ENCODE measurements around the gene RSPO1. TPM values are rescaled to one million over a fixed set of nuclear protein-coding genes. Genes with fewer than 3 reads are reported as not detected.

The RSPO1 gene
- total and polyA plus RNA-seq, 12 donors, result 0.03 to 0.35 (median 0.10) TPM; not detected in 9

DNA sequence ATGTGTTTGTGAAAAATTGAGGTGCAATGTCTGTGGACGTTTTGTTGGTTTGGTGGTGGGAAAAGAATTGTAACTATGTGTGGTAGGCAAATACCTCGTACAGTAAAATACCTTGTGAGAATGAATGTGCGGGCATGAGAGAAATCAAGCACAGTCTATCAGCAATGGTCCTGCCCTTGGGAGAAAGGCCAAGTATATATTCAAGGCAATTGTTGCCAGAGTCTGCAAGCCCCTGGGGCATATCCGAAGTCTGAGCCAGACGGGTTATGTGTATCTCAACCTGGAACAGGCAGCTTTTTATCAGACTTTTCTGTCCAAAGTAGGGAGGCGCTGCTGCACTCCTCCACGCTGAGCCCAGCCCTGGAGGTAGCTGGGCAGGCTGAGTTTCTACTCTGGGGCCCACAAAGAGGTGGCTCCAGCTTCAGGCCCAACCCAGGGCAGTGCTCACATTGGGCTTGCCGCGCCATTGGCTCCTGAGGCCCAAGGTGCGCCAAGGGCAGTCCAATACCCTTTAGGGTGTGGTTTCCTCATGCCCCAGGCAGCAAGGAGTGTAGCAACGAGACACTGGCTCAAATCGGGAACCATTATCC lies 29.5 kb downstream of the RSPO1 start:
- H3K27me3 ChIP-seq, result peaks cover 0 to 59% (median 15%) of the 10 kb centered on the region in 7 donors
- H3K4me1 ChIP-seq, result peaks cover 0 to 7% (median 0%) of the 10 kb centered on the region in 9 donors
- TF ChIP-seq, protein P1, sequence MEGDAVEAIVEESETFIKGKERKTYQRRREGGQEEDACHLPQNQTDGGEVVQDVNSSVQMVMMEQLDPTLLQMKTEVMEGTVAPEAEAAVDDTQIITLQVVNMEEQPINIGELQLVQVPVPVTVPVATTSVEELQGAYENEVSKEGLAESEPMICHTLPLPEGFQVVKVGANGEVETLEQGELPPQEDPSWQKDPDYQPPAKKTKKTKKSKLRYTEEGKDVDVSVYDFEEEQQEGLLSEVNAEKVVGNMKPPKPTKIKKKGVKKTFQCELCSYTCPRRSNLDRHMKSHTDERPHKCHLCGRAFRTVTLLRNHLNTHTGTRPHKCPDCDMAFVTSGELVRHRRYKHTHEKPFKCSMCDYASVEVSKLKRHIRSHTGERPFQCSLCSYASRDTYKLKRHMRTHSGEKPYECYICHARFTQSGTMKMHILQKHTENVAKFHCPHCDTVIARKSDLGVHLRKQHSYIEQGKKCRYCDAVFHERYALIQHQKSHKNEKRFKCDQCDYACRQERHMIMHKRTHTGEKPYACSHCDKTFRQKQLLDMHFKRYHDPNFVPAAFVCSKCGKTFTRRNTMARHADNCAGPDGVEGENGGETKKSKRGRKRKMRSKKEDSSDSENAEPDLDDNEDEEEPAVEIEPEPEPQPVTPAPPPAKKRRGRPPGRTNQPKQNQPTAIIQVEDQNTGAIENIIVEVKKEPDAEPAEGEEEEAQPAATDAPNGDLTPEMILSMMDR (IDR thresholded peaks at IDR 0.05), result no peak
- WGBS, 2 donors, result 55 to 57% methylated on average over 12 of the region's 12 CpGs
- H3K4me3 ChIP-seq, result no peak overlapping the region
- H3K9me3 ChIP-seq, result no peaks in the 10 kb centered on the region
- ATAC-seq, result no peak
- no peaks in the 10 kb centered on the region for H3K36me3 ChIP-seq
- DNase-seq, result no peak
- intact Hi-C loops (cut with DNase I), result loop anchor here in 1 of 10 donors (5.0 kb wide), 1 partner anchor 77 kb away; no protein-coding TSS in a partner anchor
- H3K27ac ChIP-seq, result no peak overlapping the region

DNA sequence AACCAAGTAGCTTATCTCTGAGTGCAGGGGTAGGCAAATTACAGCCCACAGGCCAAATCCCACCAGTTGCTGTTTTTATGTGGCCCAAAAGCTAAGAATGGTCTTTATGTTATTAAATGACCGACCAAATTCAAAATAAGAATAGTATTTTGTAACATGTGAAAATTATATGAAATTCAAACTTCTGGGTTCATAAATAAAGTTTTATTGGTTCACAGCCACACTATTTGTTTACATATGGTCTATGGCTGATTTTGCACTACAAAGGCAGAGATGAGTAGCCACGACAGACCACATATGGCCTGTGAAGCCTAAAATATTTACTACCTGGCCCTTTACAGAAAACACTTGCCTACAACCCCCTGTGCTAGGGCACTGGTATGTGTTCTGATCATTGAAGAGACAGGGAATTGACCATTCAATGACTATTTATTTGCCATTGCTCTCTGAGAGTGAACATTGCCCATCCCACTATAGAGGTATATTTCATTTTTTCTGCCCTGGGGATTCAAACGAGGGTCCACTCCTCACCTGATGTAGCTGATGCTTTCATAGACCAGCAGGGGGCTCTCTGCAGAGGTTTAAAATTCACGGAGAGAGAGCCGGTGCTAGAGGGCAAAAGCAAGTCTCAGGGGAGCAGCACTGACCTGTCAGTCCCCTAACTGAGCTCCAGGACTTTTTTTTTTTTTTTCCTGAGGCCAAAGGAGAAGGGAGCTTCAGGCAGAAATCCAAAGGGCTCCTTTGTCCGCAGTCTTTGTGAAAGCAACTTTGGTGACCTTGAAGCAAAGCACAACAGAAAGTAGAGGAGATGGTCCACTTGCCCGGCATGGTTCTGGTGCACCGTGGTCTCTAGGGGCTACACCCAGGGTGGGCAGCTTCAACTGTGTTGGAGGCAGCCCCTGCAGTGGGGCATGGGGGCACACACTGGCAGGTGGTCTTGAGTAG lies 31.7 kb downstream of the RSPO1 start:
- peaks cover 0 to 50% (median 13%) of the 10 kb centered on the region in 7 donors for H3K27me3 ChIP-seq
- 37 to 38% methylated on average over 8 of the region's 8 CpGs for WGBS, 2 donors
- intact Hi-C loops (cut with DNase I), result loop anchor here in 7 of 10 donors (2.0 to 5.0 kb wide), 4 partner anchors 69 to 80 kb away; no protein-coding TSS in a partner anchor
- H3K27ac ChIP-seq, result no peak overlapping the region
- ATAC-seq, result peak in 3 of 8 donors; percentile 44 to 56 (median 56)
- peak in 1 of 2 donors; percentile 7 for DNase-seq
- no peaks in the 10 kb centered on the region for H3K9me3 ChIP-seq
- H3K4me1 ChIP-seq, result peaks cover 0 to 7% (median 0%) of the 10 kb centered on the region in 9 donors
- TF ChIP-seq, protein P1 (IDR thresholded peaks at IDR 0.05), result peak in 8 of 9 donors; percentile 16 to 71 (median 62)
- H3K4me3 ChIP-seq, result no peak overlapping the region
- no peaks in the 10 kb centered on the region for H3K36me3 ChIP-seq

DNA sequence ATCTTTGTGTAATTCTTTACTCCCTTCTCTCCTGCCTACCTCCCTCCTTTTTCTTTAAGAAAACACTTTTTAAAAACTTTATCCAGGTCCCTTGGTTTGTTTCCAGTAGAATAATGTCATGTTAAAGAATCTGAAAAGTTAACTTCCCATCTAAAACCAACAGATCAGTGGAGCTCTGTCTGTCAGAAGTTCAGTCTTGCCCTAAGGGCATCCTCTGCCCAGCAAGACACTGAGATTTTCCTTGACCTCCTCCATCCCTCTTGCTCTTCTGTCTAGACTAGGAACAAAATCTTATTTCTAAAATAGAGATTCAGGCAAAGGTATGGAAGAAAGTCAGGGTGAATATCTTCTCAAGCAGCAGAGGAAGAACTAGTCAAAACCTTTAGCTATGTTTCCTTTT lies 33.3 kb downstream of the RSPO1 start:
- TF ChIP-seq, protein P1 (IDR thresholded peaks at IDR 0.05), result no peak
- Histone ChIP-seq H3K36me3 (no peaks in the 10 kb centered on the region), H3K9me3 (no peaks in the 10 kb centered on the region), H3K4me1 (peaks cover 0 to 9% (median 1%) of the 10 kb centered on the region in 9 donors), H3K27ac (no peak overlapping the region), H3K27me3 (peaks cover 0 to 36% (median 4%) of the 10 kb centered on the region in 7 donors), H3K4me3 (no peak overlapping the region)
- intact Hi-C loops (cut with DNase I), result loop anchor here in 6 of 10 donors (2.0 to 5.0 kb wide), 3 partner anchors 71 to 81 kb away; no protein-coding TSS in a partner anchor
- ATAC-seq (no peak), DNase-seq (no peak)

DNA sequence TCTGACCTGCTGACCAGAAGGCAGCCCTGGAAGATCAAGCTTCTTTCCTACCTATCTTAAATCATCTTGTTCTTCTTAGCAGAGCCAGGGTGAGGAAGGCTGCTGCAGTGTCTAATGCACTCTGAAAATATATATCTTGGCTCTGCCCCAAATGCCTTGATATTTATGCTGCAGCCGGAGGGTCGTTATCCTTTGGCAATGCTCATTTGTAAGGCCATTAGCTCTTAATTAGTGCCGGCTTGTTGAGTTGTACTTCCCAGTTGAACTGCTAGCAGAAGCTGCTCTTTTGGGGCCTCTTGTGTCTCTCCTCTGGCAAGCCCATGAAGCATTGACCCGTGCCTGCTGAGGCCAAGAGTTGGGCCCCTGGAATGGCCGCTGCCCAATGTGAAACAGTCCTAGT lies 34.8 kb downstream of the RSPO1 start:
- intact Hi-C loops (cut with DNase I), result loop anchor here in 8 of 10 donors (2.0 to 10.0 kb wide), 8 partner anchors 48 to 128 kb away; partner anchors contain the start of genes MEAF6 (in 2 of the 8), CDCA8 (in 1 of the 8), SNIP1 (in 1 of the 8) and ZC3H12A (in 1 of the 8)
- TF ChIP-seq, protein P1 (IDR thresholded peaks at IDR 0.05), result no peak
- peaks cover 0 to 24% (median 0%) of the 10 kb centered on the region in 7 donors for H3K27me3 ChIP-seq
- peaks cover 2 to 14% (median 8%) of the 10 kb centered on the region in 9 donors for H3K4me1 ChIP-seq
- no peak for DNase-seq
- ATAC-seq, result no peak
- no peak overlapping the region for H3K4me3 ChIP-seq
- WGBS, 2 donors, result 62 to 63% methylated on average over 5 of the region's 5 CpGs
- H3K9me3 ChIP-seq, result no peaks in the 10 kb centered on the region
- H3K27ac ChIP-seq, result no peak overlapping the region
- H3K36me3 ChIP-seq, result no peaks in the 10 kb centered on the region

Measured in heart right ventricle (tissue), 16 donors.